Activated T-cell treated with anti-CD3 and anti-CD28 coated beads, Interleukin-2, amount 50 U/mL, for 72 hours (primary cell): ENCODE measurements around the gene SCYL1. TPM values are rescaled to one million over a fixed set of nuclear protein-coding genes. Genes with fewer than 3 reads are reported as not detected.
"Not testable (repeated sequence)": the region's sequence is repeated elsewhere in the genome, so short reads cannot be mapped to it uniquely, and the experiment has no call there.

ENCODE experiments used
- ATAC-seq, 2 donors: fragments of 150-1000 bp; cut with Tn5 transposase; replicated peaks in 1 of 2; 2 replicates each; pipeline ENCODE4 v1.10.0; 2021; ENCODE audit warnings: moderate library complexity in 2 of 2, mild to moderate bottlenecking in 1 of 2
- DNase-seq, 2 donors: peaks; one replicate each; pipeline ENCODE4 v3.0.0; 2021 to 2022; ENCODE audit warnings: mixed read lengths in 1 of 2
- H3K27ac Mint-ChIP-seq: one replicate; pipeline ENCODE4 v1.8.0; 2022; ENCODE audit warnings: mild to moderate bottlenecking, moderate library complexity, mixed read lengths
- H3K27me3 Mint-ChIP-seq: one replicate; pipeline ENCODE4 v1.8.0; 2022; ENCODE audit warnings: low read depth, mixed read lengths
- H3K36me3 Mint-ChIP-seq, 2 donors: one replicate each; pipeline ENCODE4 v1.8.0; 2022; ENCODE audit warnings: mixed read lengths in 2 of 2, mild to moderate bottlenecking in 1 of 2; ENCODE audit not compliant: insufficient read depth in 2 of 2
- H3K4me1 Mint-ChIP-seq: one replicate; pipeline ENCODE4 v1.8.0; 2022; ENCODE audit warnings: low read depth, mixed read lengths
- H3K4me3 Mint-ChIP-seq, 2 donors: one replicate each; pipeline ENCODE4 v1.8.0; 2022; ENCODE audit warnings: mild to moderate bottlenecking in 2 of 2, mixed read lengths in 2 of 2, moderate library complexity in 2 of 2
- H3K9me3 Mint-ChIP-seq, 2 donors: one replicate each; pipeline ENCODE4 v1.8.0; 2022; ENCODE audit warnings: mixed read lengths in 2 of 2
- total RNA-seq, 2 donors: library from RNA; stranded (reverse); gene quantifications; one replicate each; pipeline ENCODE4 v1.2.3, GENCODE V29; 2022

SCYL1 gene
- total RNA-seq, 2 donors from 2014 or later: 77.9 to 83.4 TPM

DNA sequence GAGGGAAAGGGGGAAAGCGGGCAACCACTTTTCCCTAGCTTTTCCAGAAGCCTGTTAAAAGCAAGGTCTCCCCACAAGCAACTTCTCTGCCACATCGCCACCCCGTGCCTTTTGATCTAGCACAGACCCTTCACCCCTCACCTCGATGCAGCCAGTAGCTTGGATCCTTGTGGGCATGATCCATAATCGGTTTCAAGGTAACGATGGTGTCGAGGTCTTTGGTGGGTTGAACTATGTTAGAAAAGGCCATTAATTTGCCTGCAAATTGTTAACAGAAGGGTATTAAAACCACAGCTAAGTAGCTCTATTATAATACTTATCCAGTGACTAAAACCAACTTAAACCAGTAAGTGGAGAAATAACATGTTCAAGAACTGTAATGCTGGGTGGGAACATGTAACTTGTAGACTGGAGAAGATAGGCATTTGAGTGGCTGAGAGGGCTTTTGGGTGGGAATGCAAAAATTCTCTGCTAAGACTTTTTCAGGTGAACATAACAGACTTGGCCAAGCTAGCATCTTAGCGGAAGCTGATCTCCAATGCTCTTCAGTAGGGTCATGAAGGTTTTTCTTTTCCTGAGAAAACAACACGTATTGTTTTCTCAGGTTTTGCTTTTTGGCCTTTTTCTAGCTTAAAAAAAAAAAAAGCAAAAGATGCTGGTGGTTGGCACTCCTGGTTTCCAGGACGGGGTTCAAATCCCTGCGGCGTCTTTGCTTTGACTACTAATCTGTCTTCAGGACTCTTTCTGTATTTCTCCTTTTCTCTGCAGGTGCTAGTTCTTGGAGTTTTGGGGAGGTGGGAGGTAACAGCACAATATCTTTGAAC lies 19.2 kb upstream of the SCYL1 start:
- H3K4me1 Mint-ChIP-seq: peaks cover 58% of the 10 kb centered on the region
- peaks cover 31 to 36% of the 10 kb centered on the region in 2 donors for H3K36me3 Mint-ChIP-seq
- no peaks in the 10 kb centered on the region for H3K27me3 Mint-ChIP-seq
- H3K4me3 Mint-ChIP-seq: no peak overlapping the region
- ATAC-seq (no peak), DNase-seq (no peak)
- H3K9me3 Mint-ChIP-seq: no peaks in the 10 kb centered on the region
- no peak overlapping the region for H3K27ac Mint-ChIP-seq

DNA sequence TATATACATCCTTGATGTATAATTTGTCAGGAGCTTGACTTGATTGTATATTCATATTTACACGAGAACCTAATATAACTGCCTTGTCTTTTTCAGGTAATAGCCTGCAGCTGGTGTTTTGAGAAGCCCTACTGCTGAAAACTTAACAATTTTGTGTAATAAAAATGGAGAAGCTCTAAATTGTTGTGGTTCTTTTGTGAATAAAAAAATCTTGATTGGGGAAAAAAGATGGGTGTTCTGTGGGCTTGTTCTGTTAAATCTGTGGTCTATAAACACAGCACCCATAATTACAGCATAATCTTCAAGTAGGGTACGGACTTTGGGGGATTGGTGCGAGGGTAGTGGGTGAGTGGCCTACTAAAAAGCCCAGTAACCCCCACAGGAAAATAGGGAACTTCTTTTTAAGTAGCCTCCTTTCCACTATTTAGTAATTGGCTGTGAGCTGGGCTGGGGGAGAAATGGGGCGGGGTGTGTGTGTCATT lies 18.6 kb upstream of the SCYL1 start:
- peaks cover 31 to 36% of the 10 kb centered on the region in 2 donors for H3K36me3 Mint-ChIP-seq
- no peaks in the 10 kb centered on the region for H3K9me3 Mint-ChIP-seq
- no peak for ATAC-seq
- peaks cover 60% of the 10 kb centered on the region for H3K4me1 Mint-ChIP-seq
- no peak overlapping the region for H3K4me3 Mint-ChIP-seq
- no peaks in the 10 kb centered on the region for H3K27me3 Mint-ChIP-seq
- no peak for DNase-seq
- H3K27ac Mint-ChIP-seq: no peak overlapping the region

DNA sequence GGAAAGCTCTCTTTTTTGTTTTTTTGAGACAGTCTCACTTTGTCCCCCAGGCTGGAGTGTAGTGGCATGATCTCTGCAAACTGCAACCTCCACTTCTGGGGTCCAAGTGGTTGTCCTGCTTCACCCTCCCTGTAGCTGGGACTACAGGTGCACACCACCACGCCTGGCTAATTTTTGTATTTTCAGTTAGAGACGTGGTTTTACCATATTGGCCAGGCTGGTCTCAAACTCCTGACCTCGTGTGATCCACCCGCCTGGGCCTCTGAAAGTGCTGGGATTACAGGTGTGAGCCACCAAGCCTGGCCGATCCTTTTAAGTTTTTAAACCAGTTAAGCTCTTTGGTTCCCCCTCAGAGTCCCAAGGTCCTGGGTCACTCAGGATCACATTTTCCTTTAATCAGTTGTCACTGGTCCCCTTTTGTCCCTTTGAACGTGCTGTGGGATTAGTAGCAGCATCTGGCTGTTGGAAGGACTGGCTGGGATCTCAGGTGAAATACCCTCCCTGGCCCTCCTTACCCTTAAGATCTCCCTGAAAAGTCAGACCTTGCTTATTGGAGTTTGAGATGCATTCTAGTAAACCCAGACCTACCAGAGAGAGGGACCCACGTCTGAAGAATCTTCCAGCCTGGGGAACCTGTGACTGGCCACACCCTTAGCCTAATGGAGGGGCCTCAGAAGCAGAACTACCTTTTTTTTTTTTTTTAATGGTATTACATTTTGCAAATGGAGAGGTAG lies 17.9 kb upstream of the SCYL1 start:
- Mint-ChIP-seq H3K4me1 (peaks cover 60% of the 10 kb centered on the region), H3K4me3 (no peak overlapping the region), H3K27ac (no peak overlapping the region), H3K9me3 (no peaks in the 10 kb centered on the region), H3K27me3 (no peaks in the 10 kb centered on the region), H3K36me3 (peaks cover 31% of the 10 kb centered on the region in 2 donors)
- peak; percentile 60 to 72 for DNase-seq
- peak; percentile 44 to 47 for ATAC-seq

DNA sequence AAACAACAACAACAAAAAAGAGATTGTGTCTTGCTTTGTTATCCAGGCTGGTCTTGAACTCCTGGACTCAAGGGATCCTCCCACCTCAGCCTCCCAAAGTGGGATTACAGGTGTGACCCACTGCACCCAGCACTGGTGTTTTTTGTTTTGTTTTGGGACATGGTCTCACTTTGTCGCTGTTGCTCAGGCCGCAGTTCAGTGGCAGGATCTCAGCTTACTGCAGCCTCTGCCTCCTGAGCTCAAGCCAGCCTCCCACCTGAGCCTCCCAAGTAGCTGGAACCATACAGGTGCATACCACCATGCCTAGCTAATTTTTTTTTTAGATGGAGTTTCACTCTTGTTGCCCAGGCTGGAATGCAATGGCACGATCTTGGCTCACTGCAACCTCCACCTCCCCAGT lies 12.6 kb upstream of the SCYL1 start:
- DNase-seq, H3K27me3 Mint-ChIP-seq, H3K4me3 Mint-ChIP-seq, ATAC-seq, H3K27ac Mint-ChIP-seq, H3K36me3 Mint-ChIP-seq, H3K9me3 Mint-ChIP-seq: not testable (repeated sequence)
- peaks cover 35% of the 10 kb centered on the region for H3K4me1 Mint-ChIP-seq

DNA sequence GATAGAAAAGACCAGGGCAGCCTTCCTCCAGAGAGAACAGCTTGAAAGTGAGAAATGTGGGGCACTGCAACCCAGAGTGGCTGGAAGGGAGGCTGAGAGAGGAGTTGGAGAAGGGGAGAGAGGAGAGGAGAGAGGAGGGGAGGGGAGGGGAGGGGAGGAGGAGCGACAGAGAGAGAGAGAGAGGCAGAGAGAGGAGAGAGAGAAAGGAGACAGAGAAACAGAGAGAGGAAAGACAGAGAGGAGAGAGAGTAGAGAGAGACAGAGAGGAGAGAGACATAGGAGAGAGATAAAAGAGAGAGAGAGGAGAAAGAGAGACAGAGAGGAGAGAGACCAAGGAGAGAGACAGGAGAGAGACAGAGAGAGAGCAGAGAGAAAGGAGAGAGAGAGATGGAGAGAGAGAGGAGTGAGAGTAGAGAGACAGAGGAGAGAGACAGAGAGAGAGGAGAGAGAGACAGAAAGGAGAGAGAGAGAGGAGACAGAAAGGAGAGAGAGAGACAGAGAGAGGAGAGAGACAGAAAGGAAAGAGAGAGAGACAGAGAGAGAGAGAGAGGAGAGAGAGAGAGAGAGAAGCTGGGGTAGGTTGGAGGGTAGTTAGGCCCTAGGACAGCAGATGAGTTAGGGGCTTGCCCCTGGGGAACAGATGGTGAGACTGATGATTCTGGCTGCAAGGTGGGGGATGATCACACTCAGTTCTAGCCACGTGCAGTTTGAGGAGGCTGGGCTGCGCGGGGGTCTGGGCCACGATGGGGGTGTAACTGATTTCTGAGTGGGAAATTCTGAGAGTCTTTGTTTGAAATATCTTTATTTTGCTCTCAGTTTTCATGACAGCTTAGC lies 8.5 kb upstream of the SCYL1 start:
- Mint-ChIP-seq H3K4me1 (peaks cover 10% of the 10 kb centered on the region), H3K27me3 (no peaks in the 10 kb centered on the region), H3K27ac (peak overlapping the region; percentile 14), H3K4me3 (no peak overlapping the region), H3K36me3 (no peaks in the 10 kb centered on the region), H3K9me3 (no peaks in the 10 kb centered on the region)
- DNase-seq (no peak), ATAC-seq (peak in 1 of 2 donors; percentile 51)

DNA sequence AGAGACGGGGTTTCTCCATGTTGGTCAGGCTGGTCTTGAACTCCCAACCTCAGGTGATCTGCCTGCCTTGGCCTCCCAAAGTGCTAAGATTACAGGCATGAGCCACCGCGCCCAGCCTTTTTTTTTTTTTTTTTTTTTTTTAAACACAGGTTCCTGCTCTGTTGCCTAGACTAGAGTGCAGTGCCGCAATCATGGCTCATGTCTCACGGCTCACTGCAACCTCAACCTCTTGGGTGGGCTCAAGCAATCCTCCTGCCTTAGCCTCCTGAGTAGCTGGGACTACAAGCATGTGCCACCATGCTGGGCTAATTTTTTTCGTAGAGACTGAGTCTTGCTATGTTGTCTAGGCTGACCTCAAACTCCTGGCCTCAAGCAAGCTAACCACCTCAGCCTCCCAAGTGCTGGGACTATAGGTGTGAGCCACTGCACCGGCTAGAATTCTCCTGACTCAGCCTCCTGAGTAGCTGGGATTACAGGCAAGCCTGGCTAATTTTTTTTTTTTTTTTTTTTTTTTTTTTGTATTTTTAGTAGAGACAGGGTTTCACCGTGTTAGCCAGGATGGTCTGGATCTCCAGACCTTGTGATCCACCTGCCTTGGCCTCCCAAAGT lies 5.8 kb upstream of the SCYL1 start:
- not testable (repeated sequence) for DNase-seq, H3K27ac Mint-ChIP-seq, H3K27me3 Mint-ChIP-seq

DNA sequence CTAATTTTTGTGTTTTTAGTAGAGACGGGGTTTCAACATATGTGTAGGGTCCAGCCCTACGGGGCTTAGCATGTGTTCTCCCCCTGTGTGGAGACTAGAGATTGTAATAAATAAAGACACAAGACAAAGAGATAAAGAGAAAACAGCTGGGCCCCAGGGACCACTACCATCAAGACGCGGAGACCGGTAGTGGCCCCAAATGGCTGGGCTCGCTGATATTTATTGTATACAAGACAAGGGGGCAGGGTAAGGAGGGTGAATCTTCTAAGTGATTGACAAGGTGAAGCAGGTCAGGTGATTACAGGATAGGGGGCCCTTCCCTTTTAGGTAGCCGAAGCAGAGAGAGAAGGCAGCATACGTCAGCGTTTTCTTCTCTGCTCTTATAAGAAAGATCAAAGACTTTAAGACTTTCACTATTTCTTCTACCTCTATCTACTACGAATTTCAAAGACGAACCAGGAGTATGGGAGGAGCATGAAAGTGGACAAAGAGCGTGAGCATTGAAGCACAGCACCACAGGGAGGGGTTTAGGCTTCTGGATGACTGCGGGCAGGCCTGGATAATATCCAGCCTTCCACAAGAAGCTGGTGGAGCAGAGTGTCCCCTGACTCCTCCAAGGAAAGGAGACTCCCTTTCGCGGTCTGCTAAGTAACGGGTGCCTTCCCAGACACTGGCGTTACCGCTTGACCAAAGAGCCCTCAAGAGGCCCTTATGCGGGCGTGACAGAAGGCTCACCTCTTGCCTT lies 2.9 kb upstream of the SCYL1 start:
- not testable (repeated sequence) for H3K27me3 Mint-ChIP-seq, H3K36me3 Mint-ChIP-seq, ATAC-seq, DNase-seq, H3K9me3 Mint-ChIP-seq
- Mint-ChIP-seq H3K4me3 (peak overlapping the region; percentile 84 to 87), H3K4me1 (peaks cover 46% of the 10 kb centered on the region), H3K27ac (peak overlapping the region; percentile 38)

More for the DNA sequence above, 5.8 kb upstream of the SCYL1 start:
- H3K36me3 Mint-ChIP-seq, H3K4me3 Mint-ChIP-seq, ATAC-seq, H3K9me3 Mint-ChIP-seq: not testable (repeated sequence)
- peaks cover 37% of the 10 kb centered on the region for H3K4me1 Mint-ChIP-seq

DNA sequence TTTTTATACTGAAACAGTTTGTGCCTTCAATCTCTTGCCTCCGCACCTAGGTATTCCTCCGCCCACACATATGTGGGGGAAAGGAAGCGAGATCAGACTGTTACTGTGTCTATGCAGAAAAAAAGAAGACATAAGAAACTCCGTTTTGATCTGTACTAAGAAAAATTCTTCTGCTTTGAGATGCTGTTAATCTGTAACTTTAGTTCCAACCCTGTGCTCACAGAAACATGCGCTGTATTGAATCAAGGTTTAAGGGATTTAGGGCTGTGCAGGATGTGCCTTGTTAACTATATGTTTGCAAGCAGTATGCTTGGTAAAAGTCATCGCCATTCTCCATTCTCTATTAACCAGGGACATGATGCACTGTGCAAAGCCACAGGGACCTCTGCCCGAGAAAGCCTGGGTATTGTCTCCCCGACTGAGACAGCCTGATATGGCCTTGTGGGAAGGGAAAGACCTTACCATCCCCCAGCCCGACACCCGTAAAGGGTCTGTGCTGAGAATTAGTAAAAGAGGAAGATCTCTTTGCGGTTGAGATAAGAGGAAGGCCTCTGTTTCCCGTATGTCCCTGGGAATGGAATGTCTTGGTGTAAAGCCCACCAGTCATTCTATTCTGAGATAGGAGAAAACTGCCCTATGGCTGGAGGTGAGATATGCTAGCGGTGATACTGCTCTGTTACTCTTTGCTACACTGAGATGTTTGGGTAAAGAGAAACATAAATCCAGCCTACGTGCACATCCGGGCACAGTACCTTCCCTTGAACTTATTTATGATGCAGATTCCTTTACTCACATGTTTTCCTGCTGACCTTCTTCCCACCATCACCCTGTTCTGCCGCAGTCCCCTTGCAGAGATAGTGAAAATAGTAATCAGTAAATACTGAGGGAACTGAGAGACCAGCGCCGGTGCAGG lies 1.9 kb upstream of the SCYL1 start:
- H3K27me3 Mint-ChIP-seq, H3K9me3 Mint-ChIP-seq, DNase-seq, H3K36me3 Mint-ChIP-seq, ATAC-seq: not testable (repeated sequence)
- H3K4me1 Mint-ChIP-seq: peaks cover 49% of the 10 kb centered on the region
- peak overlapping the region; percentile 84 to 87 for H3K4me3 Mint-ChIP-seq
- peak overlapping the region; percentile 82 for H3K27ac Mint-ChIP-seq

DNA sequence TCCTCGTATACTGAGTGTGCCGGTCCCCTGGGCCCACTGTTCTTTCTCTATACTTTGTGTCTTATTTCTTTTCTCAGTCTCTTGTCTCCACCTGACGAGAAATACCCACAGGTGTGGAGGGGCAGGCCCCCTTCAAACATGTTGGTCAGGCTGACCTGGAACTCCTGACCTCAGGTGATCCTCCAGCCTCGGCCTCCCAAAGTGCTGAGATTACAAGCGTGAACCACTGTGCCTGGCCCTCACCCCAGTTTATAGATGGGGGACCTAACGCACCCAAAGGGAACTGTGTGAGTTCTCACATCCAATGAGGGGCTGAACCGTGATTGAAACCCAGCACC lies 1.3 kb upstream of the SCYL1 start:
- Mint-ChIP-seq H3K4me1 (peaks cover 53% of the 10 kb centered on the region), H3K27ac (peak overlapping the region; percentile 82), H3K4me3 (peak overlapping the region; percentile 84 to 87)
- not testable (repeated sequence) for H3K9me3 Mint-ChIP-seq, H3K27me3 Mint-ChIP-seq, DNase-seq, H3K36me3 Mint-ChIP-seq
- ATAC-seq: peak in 1 of 2 donors; percentile 3

DNA sequence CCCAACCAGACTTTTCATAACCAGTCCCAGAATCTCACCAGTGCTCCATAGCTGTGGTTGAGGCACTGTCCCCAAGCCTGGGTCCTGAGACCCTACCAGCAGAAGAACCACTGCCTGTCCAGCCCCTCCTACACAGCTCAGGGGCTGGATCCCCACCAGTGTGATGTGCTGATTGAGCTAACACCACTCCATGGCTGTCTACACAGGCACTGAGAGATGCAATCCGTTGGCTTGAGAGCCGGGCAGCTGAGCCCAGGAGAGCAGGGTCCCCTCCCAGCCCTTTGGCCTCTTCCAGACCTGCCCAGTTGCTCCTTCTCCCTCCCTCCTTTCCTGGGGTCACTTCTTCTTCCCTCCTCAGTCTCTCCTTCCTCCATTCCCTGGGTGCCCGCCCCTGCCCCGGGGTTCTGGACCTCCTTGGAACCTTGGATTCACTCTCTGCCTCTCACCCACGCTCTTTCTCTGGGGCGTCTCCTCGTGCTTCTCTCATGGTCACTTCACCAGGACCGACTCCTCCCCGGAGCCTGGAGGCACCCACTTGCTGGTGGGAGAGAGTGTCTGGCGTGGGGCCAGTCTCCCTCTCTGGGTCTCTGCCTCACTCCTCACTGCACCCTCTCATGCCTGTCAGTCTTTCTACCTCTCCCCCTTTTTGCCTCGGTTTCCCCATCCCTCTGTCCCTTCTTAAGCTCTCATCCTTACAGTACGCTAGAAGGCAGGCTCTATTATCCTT lies 706 bp upstream of the SCYL1 start:
- H3K27ac Mint-ChIP-seq: peak overlapping the region; percentile 93
- no peak for DNase-seq
- no peaks in the 10 kb centered on the region for H3K9me3 Mint-ChIP-seq
- ATAC-seq: peak; percentile 23 to 38
- peaks cover 2 to 8% of the 10 kb centered on the region in 2 donors for H3K36me3 Mint-ChIP-seq
- peak overlapping the region; percentile 84 to 87 for H3K4me3 Mint-ChIP-seq
- no peaks in the 10 kb centered on the region for H3K27me3 Mint-ChIP-seq
- H3K4me1 Mint-ChIP-seq: peaks cover 58% of the 10 kb centered on the region
